Measurements from ENCODE around the gene SPATA2. TPM values are rescaled to one million over a fixed set of nuclear protein-coding genes. Genes with fewer than 3 reads are reported as not detected.

Gene SPATA2
- total and polyA plus RNA-seq, 2 of the 13 experiments (the other 11 are each of a cell fraction or from before 2014, with no cell fraction given), result 3.2 to 8.7 TPM

DNA sequence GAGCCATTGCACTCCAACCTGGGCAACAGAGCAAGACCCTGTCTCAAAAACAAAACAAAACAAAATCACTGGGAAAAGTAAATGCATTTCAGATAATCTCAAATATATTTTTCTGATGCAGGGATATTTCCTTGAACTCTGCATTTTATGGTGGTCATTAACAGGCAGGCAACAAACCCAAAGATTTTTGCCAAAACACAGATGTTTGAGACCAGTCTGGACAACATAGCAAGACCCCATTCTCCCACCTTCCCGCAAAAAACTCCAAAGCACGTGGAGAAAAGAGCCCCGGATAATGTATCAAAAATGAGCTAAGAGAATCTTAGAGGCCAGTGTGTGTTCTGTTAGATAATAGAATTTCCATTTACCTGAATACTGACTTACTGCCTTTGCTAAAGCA, 58.4 kb downstream of the SPATA2 start:
- H3K27me3 ChIP-seq (ENCODE audit: control insufficient read depth in 1 of 2, insufficient read depth in 2 of 2, low read length in 2 of 2), result no peaks in the 10 kb centered on the region
- no peak for FAIRE-seq
- in situ Hi-C loops (cut with HindIII; ENCODE audit: extremely low pct_ligation_motif_present, low pct_unique_long_range_greater_than_20kb), result no loop called here
- H3K9ac ChIP-seq (ENCODE audit: insufficient read depth, low read depth, low read length), result no peak overlapping the region
- H3K27ac ChIP-seq (ENCODE audit: extremely low read length, insufficient read depth, low read length), result no peak overlapping the region
- H2AFZ ChIP-seq (ENCODE audit: low read length), result no peak overlapping the region
- H3K79me2 ChIP-seq (ENCODE audit: insufficient read depth, low read length), result no peaks in the 10 kb centered on the region
- no peak for DNase-seq (ENCODE audit: low spot score)
- no peaks in the 10 kb centered on the region for H3K9me3 ChIP-seq (ENCODE audit: low read length)
- no TSS peak for BruUV-seq (replicated peaks)
- TF ChIP-seq ZNF121 (CRISPR knock-in tag; IDR thresholded peaks at IDR 0.05), result peak; percentile 64; the same call in 1 of the 2 replicates
- TF ChIP-seq, protein P1, sequence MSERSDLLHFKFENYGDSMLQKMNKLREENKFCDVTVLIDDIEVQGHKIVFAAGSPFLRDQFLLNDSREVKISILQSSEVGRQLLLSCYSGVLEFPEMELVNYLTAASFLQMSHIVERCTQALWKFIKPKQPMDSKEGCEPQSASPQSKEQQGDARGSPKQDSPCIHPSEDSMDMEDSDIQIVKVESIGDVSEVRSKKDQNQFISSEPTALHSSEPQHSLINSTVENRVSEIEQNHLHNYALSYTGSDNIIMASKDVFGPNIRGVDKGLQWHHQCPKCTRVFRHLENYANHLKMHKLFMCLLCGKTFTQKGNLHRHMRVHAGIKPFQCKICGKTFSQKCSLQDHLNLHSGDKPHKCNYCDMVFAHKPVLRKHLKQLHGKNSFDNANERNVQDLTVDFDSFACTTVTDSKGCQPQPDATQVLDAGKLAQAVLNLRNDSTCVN (CRISPR knock-in tag; IDR thresholded peaks at IDR 0.05; ENCODE audit: borderline replicate concordance), result no peak
- H3K4me2 ChIP-seq (ENCODE audit: low read depth, low read length), result no peak overlapping the region
- no peak for ATAC-seq
- ChIA-PET POLR2A (interaction anchor here (1.6 kb wide), 1 partner anchor 25 kb away, joined by 3 read pairs; no protein-coding TSS in a partner anchor), CTCF (ENCODE audit: low intra/inter-chr PET ratio, low total read pairs) (no interaction called here)
- 0 out of 2 replicates have a peak, but pooled peaks cover 6% of the 10 kb centered on the region for H3K4me1 ChIP-seq (ENCODE audit: insufficient read depth, low read length)
- 99% methylated on average over 3 of the region's 3 CpGs for WGBS (ENCODE audit: low lambda C conversion rate)
- no peak overlapping the region for H3K4me3 ChIP-seq (replicated peaks in 1 of 3; ENCODE audit: insufficient read depth in 1 of 3, low read depth in 2 of 3, low read length in 3 of 3)
- intact Hi-C loops (cut with micrococcal nuclease; ENCODE audit: unreplicated experiment), result no loop called here
- peaks cover 12% of the 10 kb centered on the region in 2 experiments; a peak in 4 of 5 replicates for H3K36me3 ChIP-seq (replicated peaks in 1 of 2; ENCODE audit: control insufficient read depth in 1 of 2, insufficient read depth in 2 of 2, low read length in 2 of 2)
- no peaks in the 10 kb centered on the region for H4K20me1 ChIP-seq (ENCODE audit: insufficient read depth, low read length)

DNA sequence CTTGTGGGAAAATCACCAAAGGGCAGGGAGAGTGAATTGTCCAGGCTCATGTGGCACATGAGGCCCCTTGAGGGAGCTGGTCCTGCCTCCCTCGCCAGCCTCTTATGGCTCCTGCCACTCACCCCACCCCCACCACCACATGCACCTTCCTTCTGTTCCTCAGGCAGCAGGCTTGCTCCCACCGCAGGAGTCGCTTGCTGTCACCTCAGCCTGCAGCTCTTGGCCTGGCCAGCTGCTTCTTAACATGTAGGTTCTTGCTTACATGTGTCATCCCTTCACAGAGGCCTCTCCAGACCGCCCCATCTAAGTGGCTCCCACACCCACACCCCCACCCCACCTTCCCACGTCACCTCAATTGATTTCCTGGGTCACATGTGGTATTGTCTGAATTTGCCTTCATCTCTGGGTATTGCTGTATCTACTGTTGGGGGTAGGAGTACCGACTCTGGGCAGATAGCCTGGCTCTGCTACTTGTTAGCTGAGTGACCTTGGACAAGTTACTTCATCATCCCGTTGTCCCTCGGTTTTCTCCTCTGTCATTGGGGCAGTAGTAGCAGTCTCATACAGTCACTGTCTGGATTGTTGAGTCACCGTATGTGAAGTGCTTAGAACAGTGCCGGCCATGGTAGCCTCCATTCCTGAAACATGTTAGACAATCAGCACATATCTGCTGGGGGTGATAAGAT, 61.0 kb downstream of the SPATA2 start:
- CTCF ChIA-PET (ENCODE audit: low intra/inter-chr PET ratio, low total read pairs), result no interaction called here
- FAIRE-seq (no peak), ATAC-seq (no peak; the same call in 2 of the 3 replicates), DNase-seq (ENCODE audit: low spot score) (no peak)
- H2AFZ ChIP-seq (ENCODE audit: low read length), result no peak overlapping the region
- peaks cover 13 to 26% of the 10 kb centered on the region in 2 experiments; a peak in 4 of 5 replicates for H3K36me3 ChIP-seq (replicated peaks in 1 of 2; ENCODE audit: control insufficient read depth in 1 of 2, insufficient read depth in 2 of 2, low read length in 2 of 2)
- no peaks in the 10 kb centered on the region for H4K20me1 ChIP-seq (ENCODE audit: insufficient read depth, low read length)
- H3K9me3 ChIP-seq (ENCODE audit: low read length), result no peaks in the 10 kb centered on the region
- WGBS (ENCODE audit: low lambda C conversion rate), result 89% methylated on average over 10 of the region's 10 CpGs
- POLR2A ChIA-PET, result no interaction called here
- in situ Hi-C loops (cut with HindIII; ENCODE audit: extremely low pct_ligation_motif_present, low pct_unique_long_range_greater_than_20kb), result no loop called here
- H3K27me3 ChIP-seq (ENCODE audit: control insufficient read depth in 1 of 2, insufficient read depth in 2 of 2, low read length in 2 of 2), result no peaks in the 10 kb centered on the region
- H3K9ac ChIP-seq (ENCODE audit: insufficient read depth, low read depth, low read length), result no peak overlapping the region
- TF ChIP-seq, protein P2, sequence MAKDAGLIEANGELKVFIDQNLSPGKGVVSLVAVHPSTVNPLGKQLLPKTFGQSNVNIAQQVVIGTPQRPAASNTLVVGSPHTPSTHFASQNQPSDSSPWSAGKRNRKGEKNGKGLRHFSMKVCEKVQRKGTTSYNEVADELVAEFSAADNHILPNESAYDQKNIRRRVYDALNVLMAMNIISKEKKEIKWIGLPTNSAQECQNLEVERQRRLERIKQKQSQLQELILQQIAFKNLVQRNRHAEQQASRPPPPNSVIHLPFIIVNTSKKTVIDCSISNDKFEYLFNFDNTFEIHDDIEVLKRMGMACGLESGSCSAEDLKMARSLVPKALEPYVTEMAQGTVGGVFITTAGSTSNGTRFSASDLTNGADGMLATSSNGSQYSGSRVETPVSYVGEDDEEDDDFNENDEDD (CRISPR knock-in tag; IDR thresholded peaks at IDR 0.05; ENCODE audit: borderline replicate concordance), result no peak
- TF ChIP-seq MYNN (CRISPR knock-in tag; IDR thresholded peaks at IDR 0.05; ENCODE audit: low read depth) (no peak), MYC (CRISPR knock-in tag; IDR thresholded peaks at IDR 0.05; ENCODE audit: borderline replicate concordance) (no peak), ZNF30 (CRISPR knock-in tag; IDR thresholded peaks at IDR 0.05) (no peak), TSC22D2 (CRISPR knock-in tag; IDR thresholded peaks at IDR 0.05; ENCODE audit: borderline replicate concordance) (no peak)
- no peak overlapping the region for H3K4me2 ChIP-seq (ENCODE audit: low read depth, low read length)
- H3K27ac ChIP-seq (ENCODE audit: extremely low read length, insufficient read depth, low read length), result no peak overlapping the region
- no peaks in the 10 kb centered on the region for H3K4me1 ChIP-seq (ENCODE audit: insufficient read depth, low read length)
- no peaks in the 10 kb centered on the region for H3K79me2 ChIP-seq (ENCODE audit: insufficient read depth, low read length)
- no TSS peak for BruUV-seq (replicated peaks)
- intact Hi-C loops (cut with micrococcal nuclease; ENCODE audit: unreplicated experiment), result no loop called here
- H3K4me3 ChIP-seq (replicated peaks in 1 of 3; ENCODE audit: insufficient read depth in 1 of 3, low read depth in 2 of 3, low read length in 3 of 3), result no peak overlapping the region

Measured in HepG2 (cell line).